Limb (tissue), 2 donors: Measurements from ENCODE around the gene TYK2.

Experiments
- DNase-seq, 2 donors: peaks; one replicate each; pipeline ENCODE4 v3.0.0-alpha.2; 2016; ENCODE audit errors: extremely low spot score in 2 of 2

The TYK2 gene

GRCh38 chr19:10315335-10316214 lies 64.8 kb downstream of the TYK2 start, which contains the start of gene FDX2:
FDX2 (minus strand) TSS chr19:10316015; CDS start chr19:10315996, 19 bp downstream.
- peak; percentile 84 to 92 for DNase-seq

DNA sequence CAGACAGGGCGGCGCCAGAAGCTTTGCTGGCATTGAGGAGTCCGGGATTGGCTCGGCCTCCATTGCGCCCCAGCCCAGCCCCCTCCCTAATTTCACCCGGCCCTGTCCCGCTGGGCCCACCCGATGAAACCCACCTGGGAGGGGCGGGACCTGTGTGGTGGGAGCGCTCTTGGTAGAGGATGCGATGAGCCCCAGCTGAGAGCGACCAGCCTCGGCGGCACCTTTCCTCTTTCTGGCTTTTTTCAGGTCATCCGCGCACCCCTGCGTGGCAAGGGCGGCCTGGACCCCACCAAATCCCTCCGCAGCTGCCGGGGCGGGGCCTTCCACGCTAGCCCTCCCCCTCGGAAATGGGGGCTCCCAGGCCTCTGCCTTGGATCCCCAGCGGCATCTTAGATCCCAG lies 70.9 kb downstream of the TYK2 start, which contains the start of gene ZGLP1:
Gene ZGLP1, minus strand, starts transcription at position 393 of the 400 bp plus-strand sequence.
- no peak for DNase-seq

DNA sequence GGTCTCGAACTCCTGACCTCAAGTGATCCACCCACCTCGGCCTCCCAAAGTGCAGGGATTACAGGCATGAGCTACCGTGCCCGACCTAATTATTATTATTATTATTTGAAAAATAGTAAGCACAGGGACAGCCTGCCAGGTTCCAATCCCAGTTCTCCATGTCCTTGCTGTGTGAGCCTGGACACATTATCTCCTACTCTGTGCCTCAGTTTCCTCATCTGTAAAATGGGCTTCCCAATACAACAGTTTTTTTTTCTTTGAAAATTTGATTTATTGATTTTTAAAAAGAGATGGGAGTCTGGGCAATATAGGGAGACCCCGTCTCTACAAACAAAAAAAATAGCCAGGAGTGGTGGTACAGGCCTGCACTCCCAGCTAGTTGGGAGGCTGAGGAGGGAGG lies 74.0 kb downstream of the TYK2 start:
- no peak for DNase-seq

GRCh38 chr19:10305139-10305806 lies 75.1 kb downstream of the TYK2 start:
- no peak for DNase-seq
